HG02763 (cell line): ENCODE data around the gene PCDH11Y.
"Not testable (repeated sequence)": the region's sequence is repeated elsewhere in the genome, so short reads cannot be mapped to it uniquely, and the experiment has no call there.

Experiments used
- ATAC-seq: cut with Tn5 transposase; IDR thresholded peaks from one replicate; pipeline ENCODE4 v1.9.1; 2021; ENCODE audit warnings: mild to moderate bottlenecking, moderate library complexity; ENCODE audit not compliant: unreplicated experiment

PCDH11Y gene, protein sequence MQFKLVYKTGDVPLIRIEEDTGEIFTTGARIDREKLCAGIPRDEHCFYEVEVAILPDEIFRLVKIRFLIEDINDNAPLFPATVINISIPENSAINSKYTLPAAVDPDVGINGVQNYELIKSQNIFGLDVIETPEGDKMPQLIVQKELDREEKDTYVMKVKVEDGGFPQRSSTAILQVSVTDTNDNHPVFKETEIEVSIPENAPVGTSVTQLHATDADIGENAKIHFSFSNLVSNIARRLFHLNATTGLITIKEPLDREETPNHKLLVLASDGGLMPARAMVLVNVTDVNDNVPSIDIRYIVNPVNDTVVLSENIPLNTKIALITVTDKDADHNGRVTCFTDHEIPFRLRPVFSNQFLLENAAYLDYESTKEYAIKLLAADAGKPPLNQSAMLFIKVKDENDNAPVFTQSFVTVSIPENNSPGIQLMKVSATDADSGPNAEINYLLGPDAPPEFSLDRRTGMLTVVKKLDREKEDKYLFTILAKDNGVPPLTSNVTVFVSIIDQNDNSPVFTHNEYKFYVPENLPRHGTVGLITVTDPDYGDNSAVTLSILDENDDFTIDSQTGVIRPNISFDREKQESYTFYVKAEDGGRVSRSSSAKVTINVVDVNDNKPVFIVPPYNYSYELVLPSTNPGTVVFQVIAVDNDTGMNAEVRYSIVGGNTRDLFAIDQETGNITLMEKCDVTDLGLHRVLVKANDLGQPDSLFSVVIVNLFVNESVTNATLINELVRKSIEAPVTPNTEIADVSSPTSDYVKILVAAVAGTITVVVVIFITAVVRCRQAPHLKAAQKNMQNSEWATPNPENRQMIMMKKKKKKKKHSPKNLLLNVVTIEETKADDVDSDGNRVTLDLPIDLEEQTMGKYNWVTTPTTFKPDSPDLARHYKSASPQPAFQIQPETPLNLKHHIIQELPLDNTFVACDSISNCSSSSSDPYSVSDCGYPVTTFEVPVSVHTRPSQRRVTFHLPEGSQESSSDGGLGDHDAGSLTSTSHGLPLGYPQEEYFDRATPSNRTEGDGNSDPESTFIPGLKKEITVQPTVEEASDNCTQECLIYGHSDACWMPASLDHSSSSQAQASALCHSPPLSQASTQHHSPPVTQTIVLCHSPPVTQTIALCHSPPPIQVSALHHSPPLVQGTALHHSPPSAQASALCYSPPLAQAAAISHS (N-terminal part only)

DNA sequence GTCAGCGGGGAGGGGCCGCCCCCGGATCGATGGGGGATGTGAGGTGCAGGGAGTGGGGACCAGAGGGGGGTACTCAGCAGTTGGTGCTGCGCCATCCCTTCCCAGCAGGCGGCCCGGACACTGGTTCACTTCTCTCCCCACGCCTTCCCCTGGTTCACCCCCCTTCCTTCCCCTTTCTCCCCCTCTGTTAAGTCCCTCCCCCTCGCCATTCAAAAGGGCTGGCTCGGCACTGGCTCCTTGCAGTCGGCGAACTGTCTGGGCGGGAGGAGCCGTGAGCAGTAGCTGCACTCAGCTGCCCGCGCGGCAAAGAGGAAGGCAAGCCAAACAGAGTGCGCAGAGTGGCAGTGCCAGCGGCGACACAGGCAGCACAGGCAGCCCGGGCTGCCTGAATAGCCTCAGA is at the start of gene PCDH11Y:
TSS of gene PCDH11Y (plus strand) at position 240 of the 400 bp plus-strand sequence. CDS start 56,804 bp downstream, outside the sequence.
- not testable (repeated sequence) for ATAC-seq

DNA sequence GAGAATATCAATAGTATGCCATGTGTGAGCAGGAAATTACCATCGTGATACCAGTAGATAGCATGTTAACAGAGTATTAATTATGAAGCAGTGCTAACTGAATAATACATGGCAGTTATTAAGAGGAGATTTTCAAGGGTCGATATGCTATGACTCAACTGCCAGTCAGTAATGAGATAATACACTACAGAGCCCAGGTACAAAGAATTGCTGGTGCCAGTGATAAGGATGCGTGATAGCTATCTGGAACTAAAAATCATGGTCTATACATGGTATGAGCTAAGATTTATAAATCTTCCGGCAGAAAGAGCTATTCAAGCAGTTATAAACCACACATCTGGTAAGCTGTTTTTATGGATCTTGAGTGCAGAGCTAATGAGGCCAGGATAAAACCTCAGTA is 32.2 kb upstream of the PCDH11Y start:
- ATAC-seq = not testable (repeated sequence)

DNA sequence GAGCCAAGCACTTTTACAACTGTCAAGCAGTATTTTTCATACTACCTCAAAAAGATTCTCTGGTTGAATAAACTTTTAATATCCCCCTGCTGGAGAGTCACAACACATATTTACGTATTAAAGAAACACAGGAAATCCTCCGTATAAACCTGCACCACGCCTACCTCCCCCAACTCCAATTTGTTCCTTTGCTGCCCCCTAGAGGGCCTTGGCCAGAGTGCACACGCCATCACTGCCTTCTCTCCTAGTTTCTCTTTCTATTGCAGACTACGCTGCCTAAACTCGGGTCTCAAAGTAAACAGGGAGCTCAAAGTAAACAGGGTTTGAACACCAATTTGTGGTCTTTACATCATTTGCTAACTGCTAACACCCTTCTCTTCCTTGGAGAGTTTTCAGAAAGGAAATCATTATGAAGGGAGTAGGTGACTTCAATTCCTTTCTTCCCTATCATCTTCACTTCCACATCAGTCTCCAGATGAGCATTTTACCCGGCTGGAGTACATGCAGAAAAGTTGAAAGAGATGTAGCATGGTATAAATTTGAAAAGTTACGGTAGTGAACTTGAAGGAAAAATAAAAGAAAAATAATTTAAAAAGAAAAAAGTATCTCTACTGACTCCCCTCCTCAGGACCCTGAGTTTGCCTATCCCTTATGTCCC is 8.2 kb upstream of the PCDH11Y start:
- peak; percentile 100 for ATAC-seq

DNA sequence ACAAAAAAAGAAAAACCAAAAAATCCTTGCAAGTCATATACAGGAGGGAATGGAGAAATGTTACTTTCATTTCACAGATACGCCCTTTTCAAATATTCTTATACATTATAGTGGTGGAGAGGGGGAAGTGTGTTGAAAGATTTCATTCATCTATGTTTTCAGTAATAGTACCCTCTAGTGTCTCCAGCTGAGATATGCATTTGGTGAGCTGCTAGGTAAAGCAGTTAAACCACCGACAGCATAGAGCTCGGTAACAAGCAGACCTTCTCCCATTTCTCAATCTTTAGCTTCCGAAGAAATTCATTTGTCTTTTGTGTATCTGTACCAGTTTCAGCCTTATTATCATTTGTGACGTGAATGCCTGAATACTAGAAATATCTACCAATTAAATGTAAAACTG is 5.2 kb upstream of the PCDH11Y start:
- not testable (repeated sequence) for ATAC-seq

DNA sequence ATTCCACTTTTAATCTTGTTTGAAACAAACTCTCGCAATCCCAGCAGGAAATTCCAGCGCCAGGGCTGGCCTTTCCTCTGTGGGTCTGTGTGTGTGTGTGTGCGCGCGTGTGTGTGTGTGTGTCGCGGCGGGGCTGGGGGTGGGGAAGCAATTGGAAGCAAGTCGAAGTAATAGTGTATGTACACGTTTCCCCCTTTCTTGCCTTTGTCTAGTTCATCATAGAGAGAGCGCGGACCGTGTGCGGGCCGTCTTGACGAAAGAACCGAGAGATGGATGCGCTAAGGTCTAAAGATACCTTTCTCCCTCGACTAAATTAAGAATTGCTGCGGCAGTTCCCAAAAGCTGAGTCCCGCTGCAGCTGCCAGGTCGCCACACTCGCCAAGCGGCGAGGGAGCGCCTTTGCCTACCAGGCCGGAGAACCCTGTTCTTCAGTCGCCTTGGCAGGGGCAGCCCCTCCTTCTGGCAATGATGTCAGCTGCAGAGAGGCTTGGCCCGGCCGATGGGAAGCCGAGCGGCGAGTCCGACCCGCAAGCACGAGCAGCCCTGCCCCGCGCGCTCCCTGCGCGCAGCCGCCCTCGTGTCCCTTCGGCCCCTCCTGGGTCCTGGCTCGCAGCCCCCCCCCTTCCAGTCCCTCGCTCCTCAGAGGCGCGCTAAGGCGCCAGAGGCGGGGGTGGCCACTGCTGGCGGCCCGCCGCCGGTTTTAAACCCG is 2.5 kb downstream of the PCDH11Y start:
- not testable (repeated sequence) for ATAC-seq

DNA sequence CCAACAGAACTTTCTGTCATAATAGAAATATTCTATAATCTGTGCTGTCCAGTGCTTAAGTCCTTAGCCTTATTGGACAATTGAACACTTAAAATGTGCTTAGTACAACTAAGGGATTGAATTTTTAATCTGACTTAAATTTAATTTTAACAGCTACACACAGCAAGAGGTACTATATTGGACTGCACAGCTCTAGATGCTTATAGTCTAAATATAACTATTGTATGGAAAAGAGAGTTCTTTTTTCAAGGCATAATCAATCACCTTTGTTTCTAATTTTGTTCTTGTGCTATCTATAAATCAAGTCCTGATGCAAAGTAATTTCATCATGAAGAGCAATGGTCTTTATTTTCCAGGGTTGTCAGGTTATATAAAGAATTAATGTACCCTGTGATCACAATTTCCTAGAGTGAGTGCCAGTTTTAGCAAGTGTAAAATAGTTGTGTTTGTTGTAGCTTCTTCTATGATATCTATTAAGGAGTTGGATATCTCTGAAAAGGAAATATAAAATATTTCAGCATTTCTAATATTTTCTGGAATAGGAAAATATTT is 39.0 kb downstream of the PCDH11Y start:
- ATAC-seq = not testable (repeated sequence)

DNA sequence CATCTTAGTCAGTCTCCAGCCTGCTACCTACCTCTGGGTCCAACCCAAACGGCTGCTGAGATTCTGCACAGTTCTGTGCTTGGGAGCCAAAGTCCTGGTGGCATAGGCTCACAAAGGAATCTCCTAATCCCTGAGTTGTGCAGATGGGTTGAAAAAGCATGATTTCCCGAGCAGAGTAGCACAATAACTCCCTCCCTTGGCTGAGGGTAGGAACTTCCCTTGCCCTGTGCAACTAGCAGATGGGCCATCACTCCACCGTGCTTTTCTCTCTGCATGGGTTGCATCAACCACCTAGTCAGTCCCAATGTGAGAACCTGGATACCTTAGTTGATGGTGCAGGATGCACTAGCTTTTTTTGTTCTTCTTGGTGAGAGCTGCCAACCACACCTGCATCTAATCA is 82.9 kb downstream of the PCDH11Y start:
- ATAC-seq = not testable (repeated sequence)

DNA sequence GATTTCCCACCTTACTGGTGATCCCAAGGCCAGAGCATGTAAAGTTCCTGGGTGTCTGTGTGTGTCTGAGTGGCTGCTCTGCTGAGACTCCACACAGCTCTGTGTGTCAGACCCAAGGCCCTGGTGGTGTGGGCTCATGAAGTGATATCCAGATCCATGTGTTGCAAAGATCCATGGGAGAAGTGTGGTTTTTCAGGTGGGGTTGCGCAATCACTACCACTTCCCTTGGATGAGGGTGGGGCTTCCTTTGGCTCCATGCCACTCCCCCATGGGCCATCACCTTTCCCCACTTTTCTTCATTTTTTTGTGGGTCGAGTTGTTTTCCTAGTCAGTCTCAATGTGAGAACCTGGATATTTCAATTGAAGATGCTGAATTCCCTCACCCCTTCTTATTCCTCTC is 182.9 kb downstream of the PCDH11Y start:
- ATAC-seq = not testable (repeated sequence)

DNA sequence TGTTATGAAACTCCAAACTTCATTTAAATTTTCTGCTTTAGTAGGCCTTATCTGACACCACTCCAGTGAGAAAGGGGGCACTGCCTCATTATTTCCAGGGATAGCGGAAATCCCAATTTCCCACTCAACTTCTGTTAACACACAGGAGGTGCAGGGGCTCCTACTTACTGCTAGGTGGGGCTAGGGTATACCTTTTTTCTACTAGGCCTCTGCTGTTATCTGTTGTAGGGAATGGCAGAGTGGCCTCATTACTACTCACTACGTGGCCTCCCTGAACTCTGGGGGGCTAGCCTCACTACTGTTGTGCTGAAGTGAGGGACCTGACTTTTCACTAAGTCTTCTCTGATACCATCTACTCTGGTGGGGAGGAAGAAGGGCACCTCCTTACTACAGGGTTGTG is 215.0 kb downstream of the PCDH11Y start:
- ATAC-seq = not testable (repeated sequence)

DNA sequence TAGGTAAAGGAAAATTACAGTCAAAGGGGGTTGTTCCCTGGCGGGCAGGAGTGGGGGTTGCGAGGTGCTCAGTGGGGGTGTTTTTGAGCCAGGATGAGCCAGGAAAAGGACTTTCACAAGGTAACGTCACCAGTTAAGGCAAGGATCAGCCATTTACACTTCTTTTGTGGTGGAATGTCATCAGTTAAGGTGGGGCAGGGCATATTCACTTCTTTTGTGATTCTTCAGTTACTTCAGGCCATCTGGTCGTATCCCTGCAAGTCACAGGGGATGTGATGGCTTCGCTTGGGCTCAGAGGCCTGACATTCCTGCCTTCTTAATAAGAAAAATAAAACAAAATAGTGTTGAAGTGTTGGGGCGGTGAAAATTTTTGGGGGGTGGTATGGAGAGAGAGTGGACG is 324.8 kb downstream of the PCDH11Y start:
- ATAC-seq = not testable (repeated sequence)

DNA sequence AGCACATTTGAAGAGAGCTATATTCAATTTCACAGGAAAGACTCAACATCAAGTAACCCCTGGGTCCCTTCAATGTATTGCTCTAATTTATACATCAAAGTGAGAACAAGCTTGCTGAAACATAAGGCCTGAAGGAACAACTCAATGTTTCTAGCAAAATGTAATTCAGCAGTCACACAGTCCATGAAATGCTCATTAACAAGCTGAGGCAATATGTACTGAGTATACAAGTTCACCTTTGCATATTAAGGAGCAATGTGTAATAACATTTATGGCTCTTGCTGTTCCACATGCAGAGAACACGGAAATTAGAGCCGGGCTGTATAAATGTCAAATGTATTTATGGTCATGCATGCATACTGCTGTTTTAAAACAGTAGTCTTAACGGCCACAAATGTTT is 342.1 kb downstream of the PCDH11Y start:
- not testable (repeated sequence) for ATAC-seq

DNA sequence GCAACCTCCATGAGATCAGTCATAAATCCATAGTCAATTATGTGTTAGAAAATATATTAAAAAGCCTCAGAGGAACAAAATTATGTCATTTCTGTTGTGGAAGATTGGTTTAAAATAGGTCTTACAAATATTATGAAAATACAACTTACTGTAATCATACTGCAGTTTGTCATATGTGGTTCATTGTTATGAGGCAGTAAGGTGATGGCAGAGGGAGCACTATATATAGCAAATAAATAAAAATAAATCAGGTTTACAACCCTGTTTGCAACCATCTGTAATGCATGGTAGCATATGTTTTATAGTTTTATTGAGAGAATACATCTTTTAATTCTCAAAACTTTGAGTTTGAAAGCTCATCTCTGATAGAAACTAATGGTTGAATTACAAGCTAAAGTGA is 543.6 kb downstream of the PCDH11Y start:
- not testable (repeated sequence) for ATAC-seq

DNA sequence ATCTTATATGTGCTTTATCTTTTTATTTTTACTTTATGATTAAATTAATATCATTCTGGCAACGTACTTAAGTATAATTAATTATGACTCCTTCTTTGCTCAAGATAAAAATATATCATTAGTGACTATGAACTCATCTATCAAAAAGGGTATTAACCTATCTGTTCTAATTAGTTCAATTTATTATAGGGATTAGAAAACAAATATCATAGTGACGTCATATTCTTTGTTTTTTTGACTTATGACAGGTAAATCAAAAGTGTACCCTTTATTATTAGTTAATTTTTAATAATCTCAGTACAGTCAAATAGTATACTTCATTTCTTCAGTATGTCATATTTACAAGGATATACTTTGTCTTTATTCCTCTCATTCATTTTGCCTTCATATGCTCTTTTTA is 638.5 kb downstream of the PCDH11Y start:
- not testable (repeated sequence) for ATAC-seq

DNA sequence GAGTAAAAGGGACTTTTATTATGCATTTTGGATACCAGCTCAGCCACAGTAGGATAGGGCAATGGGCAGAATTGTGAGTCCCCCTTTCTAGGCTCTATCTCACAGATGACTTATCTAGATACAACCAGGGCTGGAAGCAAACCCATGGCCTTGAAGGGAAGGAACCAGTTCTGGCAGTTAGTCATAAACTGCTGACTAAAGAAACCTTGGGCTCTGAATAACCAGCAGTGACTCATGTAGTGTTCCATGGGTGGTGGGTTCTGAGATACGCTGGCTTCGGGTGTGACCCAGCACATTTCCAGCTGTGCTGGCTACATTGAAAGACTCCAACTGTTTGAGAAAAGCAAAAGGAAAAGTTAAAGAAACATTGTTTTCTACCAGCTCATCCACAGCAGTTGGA is 679.2 kb downstream of the PCDH11Y start:
- not testable (repeated sequence) for ATAC-seq

DNA sequence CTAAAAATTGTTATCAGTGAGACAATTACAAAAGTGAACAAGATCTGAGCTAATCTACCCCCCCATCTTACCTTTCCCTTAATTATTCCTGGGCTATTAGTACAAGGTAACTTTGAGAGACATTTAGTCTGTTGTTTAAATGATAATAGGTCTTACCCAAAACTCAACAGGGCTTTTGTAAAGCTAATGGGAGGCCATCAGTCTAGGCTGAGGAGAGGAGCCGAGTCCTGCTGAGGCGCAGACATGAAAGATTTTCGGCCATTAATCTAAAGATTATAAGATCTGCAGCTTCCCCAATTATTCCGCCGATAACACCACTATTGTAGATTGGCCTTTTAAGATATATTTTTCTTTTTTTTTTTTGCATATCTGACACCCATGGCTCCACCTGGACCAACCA is 708.6 kb downstream of the PCDH11Y start:
- not testable (repeated sequence) for ATAC-seq

DNA sequence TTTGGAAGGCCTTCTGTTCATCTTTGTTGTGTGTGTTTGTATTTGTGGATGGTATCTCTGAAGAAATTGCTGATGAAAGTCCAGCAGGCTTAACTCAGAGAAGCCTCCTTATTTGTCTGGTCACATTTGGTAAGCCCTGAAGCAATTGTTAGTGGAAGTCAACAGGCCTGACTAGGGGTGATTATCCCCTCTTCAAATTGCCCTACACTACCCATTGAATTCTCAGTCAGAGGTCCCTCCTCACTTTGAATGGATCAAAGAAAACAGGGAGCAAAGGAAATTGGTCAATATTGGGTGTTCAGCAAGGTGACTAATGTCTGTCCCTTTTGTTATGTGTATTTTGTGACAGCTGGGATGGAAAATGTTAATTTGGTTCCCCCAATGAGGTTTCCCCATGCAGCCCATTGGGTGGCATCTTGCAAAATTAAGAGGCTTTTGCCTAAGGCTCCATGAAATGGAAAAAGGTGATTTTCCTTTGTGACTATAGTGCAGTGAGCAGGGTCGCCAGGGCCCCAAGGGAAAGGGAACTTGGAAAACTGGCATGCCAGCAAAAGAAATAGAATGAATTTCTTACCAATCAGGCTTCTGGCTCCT is 709.8 kb downstream of the PCDH11Y start:
- not testable (repeated sequence) for ATAC-seq

DNA sequence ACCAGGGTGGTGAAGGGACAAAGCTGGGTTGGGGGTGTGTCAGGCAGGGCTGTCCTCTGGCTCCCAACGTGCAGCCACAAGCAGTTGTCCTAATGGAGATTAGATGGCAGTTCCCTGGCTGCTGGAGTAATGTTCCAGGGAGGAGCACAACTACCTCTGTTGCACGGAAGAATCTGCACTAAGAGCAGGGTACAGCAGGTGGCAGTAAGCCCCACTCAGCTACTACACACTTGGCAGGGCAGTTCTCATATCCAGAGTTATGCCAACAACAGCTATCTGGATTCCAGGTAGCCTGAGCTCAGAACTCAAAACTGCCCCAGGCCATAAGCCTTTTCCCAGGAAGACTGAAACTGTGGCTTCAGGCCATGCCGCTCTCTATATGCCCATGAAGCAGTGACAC is 761.3 kb downstream of the PCDH11Y start:
- ATAC-seq = not testable (repeated sequence)

DNA sequence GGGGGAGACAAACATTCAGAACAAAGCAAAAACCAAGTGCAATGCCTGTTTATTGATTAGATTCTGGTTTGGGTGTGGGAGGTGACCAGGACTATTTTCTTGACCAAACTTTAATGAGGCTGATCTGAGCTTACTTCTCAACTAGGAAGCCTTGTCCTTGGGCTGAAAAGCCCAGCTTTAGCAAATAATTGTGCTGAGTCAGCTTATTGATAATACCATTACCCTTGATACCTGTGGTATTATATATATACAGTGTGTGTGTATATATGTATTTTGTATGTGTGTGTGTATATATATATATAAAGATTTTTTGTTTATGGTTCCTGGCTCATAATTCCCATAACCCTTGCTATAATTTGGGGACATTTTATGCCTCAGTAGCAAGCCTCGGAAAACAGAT is 776.4 kb downstream of the PCDH11Y start:
- ATAC-seq = not testable (repeated sequence)
